H9 (cell line): ENCODE data around the gene ESRP2. TPM values are rescaled to one million over a fixed set of nuclear protein-coding genes. Genes with fewer than 3 reads are reported as not detected.

ENCODE experiments used
- DNase-seq: peaks from one replicate; pipeline ENCODE4 v3.0.0-alpha.2; 2017
- H2AFZ ChIP-seq: one replicate; pipeline ENCODE4 v1.6.1; 2013; ENCODE audit warnings: mild to moderate bottlenecking, low read length, control low read depth, moderate library complexity
- H2AK5ac ChIP-seq: 2 replicates; pipeline ENCODE4 v1.6.1; 2013; ENCODE audit warnings: low read length, control low read depth, mixed read lengths; ENCODE audit not compliant: insufficient read length
- H2BK120ac ChIP-seq: one replicate; pipeline ENCODE4 v1.6.1; 2013; ENCODE audit warnings: low read depth, mild to moderate bottlenecking, low read length, control low read depth, inconsistent platforms; ENCODE audit not compliant: poor library complexity, severe bottlenecking
- H2BK12ac ChIP-seq: 2 replicates; pipeline ENCODE4 v1.6.1; 2013; ENCODE audit warnings: low read length, control low read depth, mixed read lengths, low read depth; ENCODE audit not compliant: insufficient read length
- H2BK15ac ChIP-seq: 2 replicates; pipeline ENCODE4 v1.6.1; 2013; ENCODE audit warnings: low read depth, low read length, control low read depth
- H2BK20ac ChIP-seq: one replicate; pipeline ENCODE4 v1.6.1; 2013; ENCODE audit warnings: low read depth, mild to moderate bottlenecking, low read length, control low read depth, inconsistent platforms; ENCODE audit not compliant: poor library complexity, severe bottlenecking
- H2BK5ac ChIP-seq: 2 replicates; pipeline ENCODE4 v1.6.1; 2013; ENCODE audit warnings: low read length, control low read depth, mixed read lengths; ENCODE audit not compliant: insufficient read length
- H3K14ac ChIP-seq: 2 replicates; pipeline ENCODE4 v1.6.1; 2013; ENCODE audit warnings: low read length, control low read depth; ENCODE audit not compliant: insufficient read depth
- H3K18ac ChIP-seq: 2 replicates; pipeline ENCODE4 v1.6.1; 2013; ENCODE audit warnings: low read depth, mild to moderate bottlenecking, mixed read lengths, low read length, control low read depth; ENCODE audit not compliant: insufficient read length
- H3K23ac ChIP-seq: 2 replicates; pipeline ENCODE4 v1.6.1; 2013; ENCODE audit warnings: low read length, control low read depth, mixed read lengths, low read depth; ENCODE audit not compliant: insufficient read length
- H3K23me2 ChIP-seq: 2 replicates; pipeline ENCODE4 v1.6.1; 2013; ENCODE audit warnings: low read depth, mild to moderate bottlenecking, mixed read lengths, low read length, control low read depth; ENCODE audit not compliant: insufficient read length, poor library complexity, severe bottlenecking
- H3K27ac ChIP-seq: 2 replicates; pipeline ENCODE4 v1.5.1; 2013; ENCODE audit warnings: low read length, control low read depth, mixed read lengths, low read depth; ENCODE audit not compliant: insufficient read length
- H3K27me3 ChIP-seq: 2 replicates; pipeline ENCODE4 v1.6.1; 2013; ENCODE audit warnings: low read length, control low read depth, inconsistent platforms; ENCODE audit not compliant: insufficient read depth
- H3K4ac ChIP-seq: 2 replicates; pipeline ENCODE4 v1.6.1; 2013; ENCODE audit warnings: low read depth, mild to moderate bottlenecking, control low read depth, inconsistent platforms, low read length, moderate library complexity
- H3K4me1 ChIP-seq: 2 replicates; pipeline ENCODE4 v1.6.1; 2013; ENCODE audit warnings: low read length, control low read depth, inconsistent platforms; ENCODE audit not compliant: insufficient read depth
- H3K4me2 ChIP-seq: 2 replicates; pipeline ENCODE4 v1.6.1; 2013; ENCODE audit warnings: low read length, control low read depth, mixed read lengths; ENCODE audit not compliant: insufficient read length, insufficient read depth
- H3K56ac ChIP-seq: 2 replicates; pipeline ENCODE4 v1.6.1; 2013; ENCODE audit warnings: low read depth, mild to moderate bottlenecking, mixed read lengths, low read length, control low read depth; ENCODE audit not compliant: insufficient read length
- H3K79me1 ChIP-seq: 2 replicates; pipeline ENCODE4 v1.6.1; 2013; ENCODE audit warnings: low read depth, mild to moderate bottlenecking, moderate library complexity, low read length, control low read depth, inconsistent platforms; ENCODE audit not compliant: insufficient read depth, poor library complexity, severe bottlenecking
- H3K79me2 ChIP-seq: 2 replicates; pipeline ENCODE4 v1.6.1; 2013; ENCODE audit warnings: low read length, control low read depth, inconsistent platforms; ENCODE audit not compliant: insufficient read depth
- H3K9ac ChIP-seq: 2 replicates; pipeline ENCODE4 v1.6.1; 2013; ENCODE audit warnings: low read length, control low read depth, mixed read lengths; ENCODE audit not compliant: insufficient read length; ENCODE audit errors: extremely low read depth
- H3K9me3 ChIP-seq: one replicate; pipeline ENCODE4 v1.6.1; 2013; ENCODE audit warnings: low read depth, low read length, inconsistent platforms; ENCODE audit not compliant: control insufficient read depth
- H3T11ph ChIP-seq: one replicate; pipeline ENCODE4 v1.6.1; 2013; ENCODE audit warnings: mild to moderate bottlenecking, low read length, control low read depth, inconsistent platforms
- H4K20me1 ChIP-seq: one replicate; pipeline ENCODE4 v1.6.1; 2013; ENCODE audit not compliant: control insufficient read depth, insufficient read length, insufficient read depth
- H4K5ac ChIP-seq: 2 replicates; pipeline ENCODE4 v1.6.1; 2013; ENCODE audit warnings: low read depth, mild to moderate bottlenecking, mixed read lengths, low read length, control low read depth; ENCODE audit not compliant: insufficient read length
- H4K8ac ChIP-seq: replicated peaks from 2 replicates; pipeline ENCODE4 v1.6.1; 2013; ENCODE audit warnings: low read length, control low read depth, mixed read lengths, low read depth; ENCODE audit not compliant: insufficient read length
- H4K91ac ChIP-seq: 2 replicates; pipeline ENCODE4 v1.6.1; 2013; ENCODE audit warnings: low read depth, mild to moderate bottlenecking, moderate library complexity, mixed read lengths, low read length, control low read depth; ENCODE audit not compliant: insufficient read length
- H3K27ac Mint-ChIP-seq, 3 experiments: 2 replicates in 2 of 3; 3 replicates in 1 of 3; pipeline ENCODE4 v1.8.0; 2020 to 2021; ENCODE audit warnings: mixed read lengths in 3 of 3, mild to moderate bottlenecking in 1 of 3, moderate library complexity in 1 of 3
- H3K27me3 Mint-ChIP-seq: 2 replicates; pipeline ENCODE4 v1.8.0; 2021; ENCODE audit warnings: low read depth, mild to moderate bottlenecking, moderate library complexity, mixed read lengths
- H3K36me3 Mint-ChIP-seq, 3 experiments: 2 replicates in 2 of 3; 3 replicates in 1 of 3; pipeline ENCODE4 v1.8.0; 2020 to 2021; ENCODE audit warnings: low read depth in 3 of 3, mixed read lengths in 3 of 3; ENCODE audit not compliant: insufficient read depth in 1 of 3
- H3K4me1 Mint-ChIP-seq, 2 experiments: 2 replicates each; pipeline ENCODE4 v1.8.0; 2020; ENCODE audit warnings: mixed read lengths in 2 of 2
- H3K4me3 Mint-ChIP-seq, 2 experiments: 2 replicates in 1 of 2; 3 replicates in 1 of 2; pipeline ENCODE4 v1.8.0; 2020 to 2021; ENCODE audit warnings: mild to moderate bottlenecking in 2 of 2, mixed read lengths in 2 of 2, moderate library complexity in 1 of 2
- H3K9me3 Mint-ChIP-seq, 2 experiments: 2 replicates in 1 of 2; 3 replicates in 1 of 2; pipeline ENCODE4 v1.8.0; 2020; ENCODE audit warnings: mild to moderate bottlenecking in 2 of 2, mixed read lengths in 2 of 2, moderate library complexity in 1 of 2
- WGBS: extraction: QIAGEN DNeasy Blood & Tissue Kit; methylation state at CpG from one replicate; pipeline ENCODE4 v1.1.7; 2013; ENCODE audit warnings: missing lambda C conversion rate, low lambda C conversion rate, mixed read lengths; ENCODE audit not compliant: insufficient read length; ENCODE audit errors: extremely low coverage; 5-methylcytosine and 5-hydroxymethylcytosine counted together
- total RNA-seq: library from RNA; stranded (reverse); gene quantifications from 2 replicates; pipeline ENCODE4 v1.2.1, GENCODE V29; 2021
- TF ChIP-seq, protein P1 (sequence below): fragments of 200-600 bp; sonication (generic); conservative IDR thresholded peaks from 3 replicates; pipeline ENCODE4 v1.8.0; 2021; ENCODE audit warnings: antibody characterized with exemption, mild to moderate bottlenecking

ESRP2 gene
- total RNA-seq, 1 experiment from 2014 or later: 59.5 TPM

DNA sequence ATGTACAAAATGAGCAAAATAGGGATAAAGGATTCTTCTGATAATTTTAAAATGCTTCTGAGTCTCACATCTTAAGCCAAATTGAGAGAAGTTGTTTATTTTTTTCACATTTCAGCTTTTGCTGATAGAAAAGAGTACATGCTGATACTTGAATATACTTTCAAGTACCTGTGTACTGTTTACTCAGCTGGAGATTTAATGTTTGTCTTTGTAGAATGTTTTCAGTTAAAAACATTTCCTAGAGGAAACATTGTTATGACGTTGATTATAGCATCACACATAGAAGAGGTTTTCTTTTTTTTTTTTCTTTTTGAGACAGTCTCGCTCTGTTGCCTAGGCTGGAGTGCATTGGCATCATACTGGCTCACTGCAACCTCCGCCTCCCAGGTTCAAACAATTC is 19.7 kb downstream of the ESRP2 start:
- Histone ChIP-seq H4K91ac (no peak overlapping the region), H3K23me2 (no peaks in the 10 kb centered on the region), H3K23ac (no peak overlapping the region), H2BK12ac (no peak overlapping the region), H3K4me2 (no peak overlapping the region), H3K79me1 (no peaks in the 10 kb centered on the region), H3K4ac (no peak overlapping the region), H3K56ac (no peak overlapping the region), H4K5ac (no peak overlapping the region), H3K4me1 (no peaks in the 10 kb centered on the region), H3K9ac (no peak overlapping the region), H3K27me3 (no peaks in the 10 kb centered on the region), H3T11ph (no peak overlapping the region), H2BK20ac (no peak overlapping the region), H4K20me1 (no peaks in the 10 kb centered on the region), H2BK5ac (no peak overlapping the region), H3K79me2 (no peaks in the 10 kb centered on the region), H2AFZ (no peak overlapping the region), H3K9me3 (no peaks in the 10 kb centered on the region), H2BK15ac (no peak overlapping the region), H3K27ac (no peak overlapping the region), H2AK5ac (no peak overlapping the region), H2BK120ac (no peak overlapping the region), H4K8ac (no peak overlapping the region), H3K18ac (no peak overlapping the region), H3K14ac (no peak overlapping the region)
- peaks cover 6 to 9% of the 10 kb centered on the region in 2 experiments for H3K4me1 Mint-ChIP-seq
- no peaks in the 10 kb centered on the region for H3K9me3 Mint-ChIP-seq
- peak overlapping the region in 1 of 3 experiments; percentile 12; a peak in 2 of 7 replicates for H3K27ac Mint-ChIP-seq
- peaks cover 0 to 3% (median 0%) of the 10 kb centered on the region in 3 experiments; a peak in 2 of 7 replicates for H3K36me3 Mint-ChIP-seq
- WGBS: no CpG with 5 or more reads among the region's 3 CpGs
- H3K4me3 Mint-ChIP-seq: no peak overlapping the region
- DNase-seq: no peak
- H3K27me3 Mint-ChIP-seq: no peaks in the 10 kb centered on the region
- TF ChIP-seq, protein P1, sequence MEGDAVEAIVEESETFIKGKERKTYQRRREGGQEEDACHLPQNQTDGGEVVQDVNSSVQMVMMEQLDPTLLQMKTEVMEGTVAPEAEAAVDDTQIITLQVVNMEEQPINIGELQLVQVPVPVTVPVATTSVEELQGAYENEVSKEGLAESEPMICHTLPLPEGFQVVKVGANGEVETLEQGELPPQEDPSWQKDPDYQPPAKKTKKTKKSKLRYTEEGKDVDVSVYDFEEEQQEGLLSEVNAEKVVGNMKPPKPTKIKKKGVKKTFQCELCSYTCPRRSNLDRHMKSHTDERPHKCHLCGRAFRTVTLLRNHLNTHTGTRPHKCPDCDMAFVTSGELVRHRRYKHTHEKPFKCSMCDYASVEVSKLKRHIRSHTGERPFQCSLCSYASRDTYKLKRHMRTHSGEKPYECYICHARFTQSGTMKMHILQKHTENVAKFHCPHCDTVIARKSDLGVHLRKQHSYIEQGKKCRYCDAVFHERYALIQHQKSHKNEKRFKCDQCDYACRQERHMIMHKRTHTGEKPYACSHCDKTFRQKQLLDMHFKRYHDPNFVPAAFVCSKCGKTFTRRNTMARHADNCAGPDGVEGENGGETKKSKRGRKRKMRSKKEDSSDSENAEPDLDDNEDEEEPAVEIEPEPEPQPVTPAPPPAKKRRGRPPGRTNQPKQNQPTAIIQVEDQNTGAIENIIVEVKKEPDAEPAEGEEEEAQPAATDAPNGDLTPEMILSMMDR: no peak
